ENCODE measurements around the gene CNGA3. TPM values are rescaled to one million over a fixed set of nuclear protein-coding genes. Genes with fewer than 3 reads are reported as not detected.
"Not testable (repeated sequence)": the region's sequence is repeated elsewhere in the genome, so short reads cannot be mapped to it uniquely, and the experiment has no call there.

Gene CNGA3
- total RNA-seq, 1 experiment from 2014 or later: not detected

DNA sequence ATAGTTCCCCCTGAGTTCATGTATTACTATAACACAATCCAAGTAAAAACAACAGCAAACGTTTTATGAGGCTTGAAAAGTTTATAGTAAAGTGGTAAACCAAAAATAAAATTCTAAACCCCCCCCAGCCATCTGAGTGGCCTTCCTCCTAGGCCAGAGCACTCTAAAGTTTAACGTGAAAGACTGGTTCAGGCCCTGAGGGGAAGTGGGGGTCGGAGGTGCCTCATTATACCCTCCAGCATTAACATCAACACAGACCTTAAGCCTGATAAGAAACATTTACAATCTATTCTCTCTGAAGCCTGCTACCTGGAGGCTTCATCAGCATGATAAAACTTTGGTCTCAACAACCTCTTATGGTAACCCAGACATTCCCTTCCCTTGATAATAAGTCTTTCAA lies 29.0 kb upstream of the CNGA3 start:
- CTCF ChIA-PET: no interaction called here
- BruUV-seq (replicated peaks): no TSS peak

DNA sequence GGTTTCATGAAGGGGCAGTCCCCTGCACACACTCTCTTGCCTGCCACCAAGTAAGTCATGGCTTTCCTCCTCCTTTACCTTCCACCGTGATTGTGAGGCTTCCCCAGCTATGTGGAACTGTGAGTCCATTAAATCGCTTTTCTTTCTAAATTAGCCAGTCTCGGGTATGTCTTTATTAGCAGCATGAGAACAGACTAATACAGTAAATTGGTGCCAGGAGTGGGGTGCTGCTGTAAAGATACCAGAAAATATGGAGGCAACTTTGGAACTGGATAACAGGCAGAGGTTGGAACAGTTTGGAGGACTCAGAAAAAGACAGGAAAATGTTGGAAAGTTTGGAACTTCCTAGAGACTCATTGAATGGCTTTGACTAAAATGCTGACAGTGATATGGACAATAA lies 26.1 kb upstream of the CNGA3 start:
- H3K4me1 ChIP-seq (ENCODE audit: insufficient read depth, low read length); H3F3A ChIP-seq (ENCODE audit: low read length, unreplicated experiment); POLR2A ChIA-PET (ENCODE audit: unreplicated experiment); H4K20me1 ChIP-seq (ENCODE audit: low read length); H3K9me2 ChIP-seq (replicated peaks; ENCODE audit: low read length); H3K9ac ChIP-seq (ENCODE audit: low read length); H3K27ac ChIP-seq (ENCODE audit: low read length); H2AFZ ChIP-seq (ENCODE audit: low read length); H3K4me3 ChIP-seq (ENCODE audit: low read length); DNase-seq; BruUV-seq (replicated peaks); H3K4me2 ChIP-seq (ENCODE audit: low read length); CTCF ChIA-PET; H3K79me2 ChIP-seq (ENCODE audit: low read length); intact Hi-C loops (cut with micrococcal nuclease); H3K27me3 ChIP-seq (ENCODE audit: low read length); H3K36me3 ChIP-seq (ENCODE audit: low read depth, low read length); ATAC-seq: not testable (repeated sequence)
- H3K9me3 ChIP-seq (ENCODE audit: low read length): peaks cover 18% of the 10 kb centered on the region; the same call in 1 of the 2 replicates

More for the DNA sequence above, 29.0 kb upstream of the CNGA3 start:
- H3K9me2 ChIP-seq (replicated peaks; ENCODE audit: low read length): no peaks in the 10 kb centered on the region
- H2AFZ ChIP-seq (ENCODE audit: low read length): no peak overlapping the region
- no peak overlapping the region for H3K4me3 ChIP-seq (ENCODE audit: low read length)
- intact Hi-C loops (cut with micrococcal nuclease): no loop called here
- TF ChIP-seq EZH2 (IDR thresholded peaks at IDR 0.05; ENCODE audit: low read length, unreplicated experiment): no peak
- TF ChIP-seq EZH2phosphoT487 (IDR thresholded peaks at IDR 0.05; ENCODE audit: borderline replicate concordance, low read length): no peak
- H3K36me3 ChIP-seq (ENCODE audit: low read depth, low read length): no peaks in the 10 kb centered on the region
- H3K79me2 ChIP-seq (ENCODE audit: low read length): no peaks in the 10 kb centered on the region
- no peak overlapping the region for H3K9ac ChIP-seq (ENCODE audit: low read length)
- POLR2A ChIA-PET (ENCODE audit: unreplicated experiment): no interaction called here
- H3K4me2 ChIP-seq (ENCODE audit: low read length): no peak overlapping the region
- no peaks in the 10 kb centered on the region for H3F3A ChIP-seq (ENCODE audit: low read length, unreplicated experiment)
- no peak for DNase-seq
- no peak for ATAC-seq
- no peaks in the 10 kb centered on the region for H3K4me1 ChIP-seq (ENCODE audit: insufficient read depth, low read length)
- peaks cover 11% of the 10 kb centered on the region; the same call in 1 of the 2 replicates for H3K9me3 ChIP-seq (ENCODE audit: low read length)
- no peaks in the 10 kb centered on the region for H3K27me3 ChIP-seq (ENCODE audit: low read length)
- no peak overlapping the region for H3K27ac ChIP-seq (ENCODE audit: low read length)
- H4K20me1 ChIP-seq (ENCODE audit: low read length): no peaks in the 10 kb centered on the region

DNA sequence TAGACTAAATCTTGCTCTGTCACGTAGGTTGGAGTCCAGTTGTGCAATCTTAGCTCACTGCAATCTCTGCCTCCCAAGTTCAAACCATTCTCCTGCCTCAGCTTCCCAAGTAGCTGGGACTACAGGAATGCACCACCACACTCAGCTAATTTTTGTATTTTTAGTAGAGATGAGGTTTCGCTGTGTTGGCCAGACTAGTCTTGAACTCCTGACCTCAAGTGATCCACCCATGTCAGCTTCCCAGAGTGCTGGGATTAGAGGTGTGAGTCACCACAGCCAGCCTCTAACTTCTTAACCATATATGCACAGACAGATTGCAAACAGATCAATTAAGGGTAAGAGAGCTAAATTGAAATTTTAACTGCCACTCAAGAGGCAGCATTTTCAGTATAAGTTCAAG lies 22.1 kb upstream of the CNGA3 start:
- CTCF ChIA-PET: no interaction called here
- no peak overlapping the region for H3K9ac ChIP-seq (ENCODE audit: low read length)
- no peaks in the 10 kb centered on the region for H3K27me3 ChIP-seq (ENCODE audit: low read length)
- H3K4me3 ChIP-seq (ENCODE audit: low read length): no peak overlapping the region
- no peak overlapping the region for H2AFZ ChIP-seq (ENCODE audit: low read length)
- H3K4me2 ChIP-seq (ENCODE audit: low read length): no peak overlapping the region
- no peaks in the 10 kb centered on the region for H3K79me2 ChIP-seq (ENCODE audit: low read length)
- H3K27ac ChIP-seq (ENCODE audit: low read length): no peak overlapping the region
- BruUV-seq (replicated peaks): no TSS peak
- POLR2A ChIA-PET (ENCODE audit: unreplicated experiment): no interaction called here
- no peak for DNase-seq
- H3K4me1 ChIP-seq (ENCODE audit: insufficient read depth, low read length): no peaks in the 10 kb centered on the region
- H3K36me3 ChIP-seq (ENCODE audit: low read depth, low read length): no peaks in the 10 kb centered on the region; the same call in 1 of the 2 replicates
- TF ChIP-seq, protein P1, sequence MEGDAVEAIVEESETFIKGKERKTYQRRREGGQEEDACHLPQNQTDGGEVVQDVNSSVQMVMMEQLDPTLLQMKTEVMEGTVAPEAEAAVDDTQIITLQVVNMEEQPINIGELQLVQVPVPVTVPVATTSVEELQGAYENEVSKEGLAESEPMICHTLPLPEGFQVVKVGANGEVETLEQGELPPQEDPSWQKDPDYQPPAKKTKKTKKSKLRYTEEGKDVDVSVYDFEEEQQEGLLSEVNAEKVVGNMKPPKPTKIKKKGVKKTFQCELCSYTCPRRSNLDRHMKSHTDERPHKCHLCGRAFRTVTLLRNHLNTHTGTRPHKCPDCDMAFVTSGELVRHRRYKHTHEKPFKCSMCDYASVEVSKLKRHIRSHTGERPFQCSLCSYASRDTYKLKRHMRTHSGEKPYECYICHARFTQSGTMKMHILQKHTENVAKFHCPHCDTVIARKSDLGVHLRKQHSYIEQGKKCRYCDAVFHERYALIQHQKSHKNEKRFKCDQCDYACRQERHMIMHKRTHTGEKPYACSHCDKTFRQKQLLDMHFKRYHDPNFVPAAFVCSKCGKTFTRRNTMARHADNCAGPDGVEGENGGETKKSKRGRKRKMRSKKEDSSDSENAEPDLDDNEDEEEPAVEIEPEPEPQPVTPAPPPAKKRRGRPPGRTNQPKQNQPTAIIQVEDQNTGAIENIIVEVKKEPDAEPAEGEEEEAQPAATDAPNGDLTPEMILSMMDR (conservative IDR thresholded peaks at IDR 0.05; ENCODE audit: low read depth, low read length): no peak
- TF ChIP-seq EZH2 (IDR thresholded peaks at IDR 0.05; ENCODE audit: low read length, unreplicated experiment): no peak
- TF ChIP-seq EZH2phosphoT487 (IDR thresholded peaks at IDR 0.05; ENCODE audit: borderline replicate concordance, low read length): no peak
- no peak for ATAC-seq
- no peaks in the 10 kb centered on the region for H4K20me1 ChIP-seq (ENCODE audit: low read length)
- no peaks in the 10 kb centered on the region for H3K9me2 ChIP-seq (replicated peaks; ENCODE audit: low read length)
- H3F3A ChIP-seq (ENCODE audit: low read length, unreplicated experiment): no peaks in the 10 kb centered on the region
- peaks cover 18% of the 10 kb centered on the region; the same call in 1 of the 2 replicates for H3K9me3 ChIP-seq (ENCODE audit: low read length)
- intact Hi-C loops (cut with micrococcal nuclease): no loop called here

DNA sequence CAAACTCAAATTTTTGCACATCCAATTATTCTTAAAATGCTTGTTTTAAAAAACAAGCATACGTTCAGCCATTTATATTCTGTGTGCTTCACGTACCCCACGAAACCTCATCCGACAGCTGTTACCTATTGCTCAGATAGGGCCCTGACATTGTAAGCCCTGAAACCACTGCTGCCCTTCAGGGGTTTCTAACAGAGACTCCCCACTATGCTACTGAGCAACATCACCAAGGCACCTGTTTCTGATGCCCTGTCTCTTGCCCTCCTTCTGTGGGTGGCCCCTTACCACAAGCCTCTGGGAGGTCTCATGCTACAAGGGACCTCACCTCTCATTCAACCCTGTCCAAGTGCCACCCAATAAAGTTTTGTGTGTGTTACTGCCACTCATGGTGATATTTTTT lies 18.5 kb upstream of the CNGA3 start:
- intact Hi-C loops (cut with micrococcal nuclease): no loop called here
- Histone ChIP-seq H3K36me3 (ENCODE audit: low read depth, low read length) (no peaks in the 10 kb centered on the region), H3K4me1 (ENCODE audit: insufficient read depth, low read length) (no peaks in the 10 kb centered on the region), H3K4me2 (ENCODE audit: low read length) (no peak overlapping the region), H2AFZ (ENCODE audit: low read length) (no peak overlapping the region), H3K9me3 (ENCODE audit: low read length) (peaks cover 7% of the 10 kb centered on the region; the same call in 1 of the 2 replicates), H3K79me2 (ENCODE audit: low read length) (no peaks in the 10 kb centered on the region), H3K4me3 (ENCODE audit: low read length) (no peak overlapping the region), H3K9ac (ENCODE audit: low read length) (no peak overlapping the region), H3K27me3 (ENCODE audit: low read length) (no peaks in the 10 kb centered on the region), H3K27ac (ENCODE audit: low read length) (no peak overlapping the region), H3F3A (ENCODE audit: low read length, unreplicated experiment) (no peaks in the 10 kb centered on the region), H4K20me1 (ENCODE audit: low read length) (no peaks in the 10 kb centered on the region), H3K9me2 (replicated peaks; ENCODE audit: low read length) (no peaks in the 10 kb centered on the region)
- ChIA-PET POLR2A (ENCODE audit: unreplicated experiment) (no interaction called here), CTCF (no interaction called here)
- no TSS peak for BruUV-seq (replicated peaks)
- TF ChIP-seq, protein P1 (conservative IDR thresholded peaks at IDR 0.05; ENCODE audit: low read depth, low read length): no peak
- TF ChIP-seq EZH2 (IDR thresholded peaks at IDR 0.05; ENCODE audit: low read length, unreplicated experiment) (no peak), EZH2phosphoT487 (IDR thresholded peaks at IDR 0.05; ENCODE audit: borderline replicate concordance, low read length) (no peak)
- no peak for DNase-seq
- ATAC-seq: no peak

Data from PC-3 (cell line).